Testis (tissue), 3 donors: ENCODE data around the gene CDX2. TPM values are rescaled to one million over a fixed set of nuclear protein-coding genes. Genes with fewer than 3 reads are reported as not detected.

Source experiments
- DNase-seq: peaks from one replicate; pipeline ENCODE4 v3.0.0-alpha.2; 2019
- H3K27ac ChIP-seq, 2 donors: fragments of 200-600 bp; sonication (generic); one replicate each; pipeline ENCODE4 v1.5.1; 2019
- H3K27me3 ChIP-seq: fragments of 200-600 bp; sonication (generic); one replicate; pipeline ENCODE4 v1.5.1; 2019
- H3K36me3 ChIP-seq: fragments of 200-600 bp; sonication (generic); one replicate; pipeline ENCODE4 v1.5.1; 2017; ENCODE audit warnings: low read depth; ENCODE audit errors: missing control alignments
- H3K4me1 ChIP-seq: fragments of 200-600 bp; sonication (generic); one replicate; pipeline ENCODE4 v1.5.1; 2019
- H3K4me3 ChIP-seq, 2 donors: fragments of 200-600 bp; sonication (generic); one replicate each; pipeline ENCODE4 v1.5.1; 2017 to 2019
- H3K9me3 ChIP-seq: fragments of 200-600 bp; sonication (generic); one replicate; pipeline ENCODE4 v1.5.1; 2017
- CTCF ChIP-seq, 3 experiments: fragments of 450-650 bp in 2 of 3; fragments of 200-600 bp in 1 of 3; sonication (generic) in 1 of 3; IDR thresholded peaks; one replicate each; pipeline ENCODE4 v1.5.1; 2016 to 2019; ENCODE audit warnings: antibody characterized with exemption in 3 of 3, mild to moderate bottlenecking in 2 of 3, moderate library complexity in 1 of 3
- POLR2A ChIP-seq: fragments of 450-650 bp; IDR thresholded peaks from one replicate; pipeline ENCODE4 v1.6.1; 2017; ENCODE audit warnings: antibody characterized with exemption, mild to moderate bottlenecking, moderate library complexity
- WGBS, 2 donors: methylation state at CpG; one replicate each; pipeline ENCODE4 v1.1.5; 2018; 5-methylcytosine and 5-hydroxymethylcytosine counted together
- intact Hi-C: fragments of 100-400 bp; cut with DNase I; formaldehyde crosslinking; loops from one replicate; pipeline ENCODE4 v1.15.1; 2023; ENCODE audit warnings: low total_unique reads
- polyA plus RNA-seq: library from polyadenylated mRNA; stranded (reverse); fragments of 350-450 nt; fragmentation: Illumina TruSeq; extraction: RNeasy Lipid Tissue Mini Kit (QIAGEN cat#74804); gene quantifications from one replicate; pipeline ENCODE4 v1.2.3, GENCODE V29; 2014; ENCODE audit warnings: low read depth, low replicate concordance; ENCODE audit not compliant: insufficient read depth
- total RNA-seq, 2 donors: library from RNA; depleted of rRNA; stranded (reverse); fragments of >200 nt; gene quantifications; one replicate each; pipeline ENCODE4 v1.2.3, GENCODE V29; 2016

Gene CDX2
- total and polyA plus RNA-seq, 3 donors from 2014 or later, result 0.06 to 0.08 TPM; not detected in 1

- H3K4me1 ChIP-seq, result peaks cover 12% of the 10 kb centered on the region
- TF ChIP-seq POLR2A (no peak), CTCF (IDR thresholded peaks at IDR 0.05) (no peak)
- 76 to 89% methylated on average over 5 to 9 of the region's 9 CpGs for WGBS, 2 donors
- H3K27ac ChIP-seq, result no peak overlapping the region
- H3K9me3 ChIP-seq, result no peaks in the 10 kb centered on the region
- no peak for DNase-seq
- H3K36me3 ChIP-seq, result no peaks in the 10 kb centered on the region
- H3K4me3 ChIP-seq, result no peak overlapping the region
- H3K27me3 ChIP-seq, result no peaks in the 10 kb centered on the region
- intact Hi-C loops, result no loop called here
Measured at GRCh38 chr13:27962982-27963381, 6.1 kb downstream of the CDX2 start.

GRCh38 chr13:27962128-27962841, 6.8 kb downstream of the CDX2 start:
- Histone ChIP-seq H3K27ac (no peak overlapping the region), H3K36me3 (no peaks in the 10 kb centered on the region), H3K4me1 (peaks cover 12% of the 10 kb centered on the region), H3K4me3 (no peak overlapping the region), H3K27me3 (no peaks in the 10 kb centered on the region), H3K9me3 (no peaks in the 10 kb centered on the region)
- no peak for DNase-seq
- no peak for TF ChIP-seq POLR2A
- no peak for TF ChIP-seq CTCF (IDR thresholded peaks at IDR 0.05)
- intact Hi-C loops, result no loop called here
- WGBS, 2 donors, result 55 to 65% methylated on average over 6 of the region's 6 CpGs

GRCh38 chr13:27961227-27962085, 7.7 kb downstream of the CDX2 start:
- H3K27me3 ChIP-seq, result no peaks in the 10 kb centered on the region
- DNase-seq, result no peak
- TF ChIP-seq POLR2A (no peak), CTCF (IDR thresholded peaks at IDR 0.05) (no peak)
- H3K9me3 ChIP-seq, result no peaks in the 10 kb centered on the region
- intact Hi-C loops, result no loop called here
- peak overlapping the region; percentile 3 to 51 for H3K4me3 ChIP-seq
- H3K27ac ChIP-seq, result no peak overlapping the region
- no peaks in the 10 kb centered on the region for H3K36me3 ChIP-seq
- 14% methylated on average over 16 to 20 of the region's 25 CpGs for WGBS, 2 donors
- H3K4me1 ChIP-seq, result peaks cover 12% of the 10 kb centered on the region

GRCh38 chr13:27960362-27961226, 8.5 kb downstream of the CDX2 start:
- no peaks in the 10 kb centered on the region for H3K9me3 ChIP-seq
- DNase-seq, result peak; percentile 62
- H3K27me3 ChIP-seq, result no peaks in the 10 kb centered on the region
- 2 to 4% methylated on average over 11 to 44 of the region's 73 CpGs for WGBS, 2 donors
- TF ChIP-seq POLR2A (no peak), CTCF (IDR thresholded peaks at IDR 0.05) (peak in 1 of 3 experiments; percentile 34)
- H3K27ac ChIP-seq, result no peak overlapping the region
- intact Hi-C loops, result no loop called here
- H3K4me1 ChIP-seq, result peaks cover 6% of the 10 kb centered on the region
- H3K4me3 ChIP-seq, result peak overlapping the region; percentile 12 to 51
- H3K36me3 ChIP-seq, result no peaks in the 10 kb centered on the region
